ENCODE results near the gene ZBTB39. TPM values are rescaled to one million over a fixed set of nuclear protein-coding genes. Genes with fewer than 3 reads are reported as not detected.

Gene ZBTB39
- polyA plus RNA-seq, 4 donors, result 0.81 to 6.5 (median 1.8) TPM

DNA sequence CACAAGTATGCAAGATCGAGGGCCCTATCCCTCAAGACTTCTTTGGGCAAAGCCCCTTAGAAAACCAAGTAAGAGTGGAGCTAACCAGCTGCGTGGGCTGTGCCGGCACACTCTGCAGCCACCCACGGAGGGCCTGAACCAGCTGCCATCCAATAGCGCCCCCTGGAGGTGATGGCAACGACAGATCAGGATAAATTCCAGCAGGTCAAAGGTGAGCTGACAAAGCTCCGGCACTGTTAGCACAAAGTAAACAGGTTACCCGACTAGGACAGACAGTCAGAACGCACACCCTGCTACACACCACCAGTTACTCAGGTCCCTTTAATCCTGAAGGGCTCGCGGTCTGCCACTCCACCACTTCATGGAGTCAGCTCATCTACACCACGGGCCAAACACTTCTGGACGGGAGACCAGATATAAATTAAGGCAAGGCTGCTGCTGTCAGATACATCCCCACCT lies 4.9 kb downstream of the ZBTB39 start:
- no peaks in the 10 kb centered on the region for H3K27me3 ChIP-seq (ENCODE audit: control insufficient read depth in 3 of 3, insufficient read depth in 3 of 3, low read length in 3 of 3)
- H3K27ac ChIP-seq (ENCODE audit: low read depth in 1 of 3, low read length in 2 of 3), result no peak overlapping the region
- peaks cover 0 to 15% (median 2%) of the 10 kb centered on the region in 3 donors for H3K4me1 ChIP-seq (ENCODE audit: control insufficient read depth in 3 of 3, insufficient read depth in 2 of 3, low read depth in 1 of 3, low read length in 2 of 3)
- 14 to 32% (median 29%) methylated on average over 13 of the region's 13 CpGs for WGBS, 3 donors
- no peaks in the 10 kb centered on the region for H3K9me3 ChIP-seq (ENCODE audit: control insufficient read depth in 2 of 2, insufficient read depth in 1 of 2, low read depth in 1 of 2, low read length in 1 of 2)
- peaks cover 2 to 59% (median 3%) of the 10 kb centered on the region in 3 donors for H3K36me3 ChIP-seq (ENCODE audit: control insufficient read depth in 3 of 3, insufficient read depth in 2 of 3, low read depth in 1 of 3, low read length in 3 of 3)
- FAIRE-seq, result no peak
- H3K4me3 ChIP-seq (ENCODE audit: low read depth in 1 of 3, low read length in 3 of 3), result no peak overlapping the region
- DNase-seq, result peak; percentile 82

DNA sequence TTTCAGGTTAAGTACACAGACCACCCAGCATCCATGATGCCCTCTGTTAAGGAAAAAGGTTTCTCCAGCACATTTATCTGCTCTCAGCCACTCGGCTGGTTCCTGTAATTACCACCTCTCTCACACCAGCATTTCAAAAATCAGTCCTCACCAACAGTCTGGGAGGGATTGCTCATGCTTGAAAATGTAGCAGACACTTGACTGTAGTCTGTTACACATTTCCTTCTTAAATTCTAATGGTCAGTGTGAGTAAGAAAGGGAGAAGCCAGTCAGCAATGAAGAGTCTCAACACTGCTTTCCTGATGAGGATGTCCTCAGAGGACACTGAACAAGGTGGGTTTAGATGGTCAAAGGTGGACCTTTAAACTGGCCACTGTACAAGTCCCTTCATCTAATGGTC lies 6.0 kb downstream of the ZBTB39 start:
- H3K4me1 ChIP-seq (ENCODE audit: control insufficient read depth in 3 of 3, insufficient read depth in 2 of 3, low read depth in 1 of 3, low read length in 2 of 3), result peaks cover 0 to 15% (median 0%) of the 10 kb centered on the region in 3 donors
- H3K36me3 ChIP-seq (ENCODE audit: control insufficient read depth in 3 of 3, insufficient read depth in 2 of 3, low read depth in 1 of 3, low read length in 3 of 3), result peaks cover 2 to 64% (median 3%) of the 10 kb centered on the region in 3 donors
- WGBS, 3 donors, result 62 to 89% (median 73%) methylated on average over 1 of the region's 1 CpG
- no peak overlapping the region for H3K4me3 ChIP-seq (ENCODE audit: low read depth in 1 of 3, low read length in 3 of 3)
- H3K27me3 ChIP-seq (ENCODE audit: control insufficient read depth in 3 of 3, insufficient read depth in 3 of 3, low read length in 3 of 3), result no peaks in the 10 kb centered on the region
- FAIRE-seq (no peak), DNase-seq (no peak)
- H3K9me3 ChIP-seq (ENCODE audit: control insufficient read depth in 2 of 2, insufficient read depth in 1 of 2, low read depth in 1 of 2, low read length in 1 of 2), result no peaks in the 10 kb centered on the region
- no peak overlapping the region for H3K27ac ChIP-seq (ENCODE audit: low read depth in 1 of 3, low read length in 2 of 3)

DNA sequence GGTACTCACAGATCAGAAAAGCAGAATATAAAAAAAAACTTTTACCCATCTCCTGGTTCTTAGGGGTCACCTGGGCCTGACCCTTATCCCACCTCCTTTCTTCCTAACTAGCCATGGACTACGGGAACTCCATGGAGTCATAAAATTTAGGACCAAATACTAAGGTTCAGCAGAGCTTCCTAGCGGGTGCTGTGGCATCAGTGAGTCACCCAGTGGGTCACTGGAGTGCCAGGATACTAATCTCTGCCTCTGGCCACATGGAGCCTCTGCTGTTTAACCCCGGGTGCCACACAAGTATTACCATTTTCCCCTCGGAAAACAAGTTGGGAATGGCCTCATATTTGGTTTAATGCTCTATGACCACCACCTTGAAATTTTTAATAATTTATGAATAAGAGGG lies 6.9 kb downstream of the ZBTB39 start:
- peaks cover 2 to 65% (median 3%) of the 10 kb centered on the region in 3 donors for H3K36me3 ChIP-seq (ENCODE audit: control insufficient read depth in 3 of 3, insufficient read depth in 2 of 3, low read depth in 1 of 3, low read length in 3 of 3)
- no peaks in the 10 kb centered on the region for H3K27me3 ChIP-seq (ENCODE audit: control insufficient read depth in 3 of 3, insufficient read depth in 3 of 3, low read length in 3 of 3)
- FAIRE-seq, result no peak
- no peak for DNase-seq
- peak overlapping the region in 1 of 3 donors; percentile 48 for H3K27ac ChIP-seq (ENCODE audit: low read depth in 1 of 3, low read length in 2 of 3)
- WGBS, 3 donors, result 76 to 85% (median 82%) methylated on average over 4 of the region's 4 CpGs
- no peak overlapping the region for H3K4me3 ChIP-seq (ENCODE audit: low read depth in 1 of 3, low read length in 3 of 3)
- H3K9me3 ChIP-seq (ENCODE audit: control insufficient read depth in 2 of 2, insufficient read depth in 1 of 2, low read depth in 1 of 2, low read length in 1 of 2), result no peaks in the 10 kb centered on the region
- H3K4me1 ChIP-seq (ENCODE audit: control insufficient read depth in 3 of 3, insufficient read depth in 2 of 3, low read depth in 1 of 3, low read length in 2 of 3), result peaks cover 0 to 10% (median 0%) of the 10 kb centered on the region in 3 donors

DNA sequence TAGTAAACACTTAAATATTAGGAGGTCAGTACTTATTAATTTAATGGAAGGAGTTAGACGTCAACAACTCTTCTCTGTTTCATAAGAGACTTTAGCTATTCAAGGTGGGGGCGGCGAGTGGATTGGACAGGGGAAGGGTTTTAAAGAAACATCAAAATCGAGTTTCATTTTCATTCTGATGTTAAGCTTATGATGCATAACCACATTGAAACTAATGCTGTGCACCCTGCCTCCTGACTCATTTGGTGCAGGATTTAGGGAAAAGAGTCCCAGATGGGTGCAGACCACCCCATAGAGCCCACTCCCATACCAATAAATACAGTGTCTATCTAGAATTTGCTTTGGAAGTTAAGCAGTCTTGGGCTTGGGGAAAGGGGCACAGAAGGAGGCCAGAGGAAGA lies 7.4 kb downstream of the ZBTB39 start:
- Histone ChIP-seq H3K36me3 (ENCODE audit: control insufficient read depth in 3 of 3, insufficient read depth in 2 of 3, low read depth in 1 of 3, low read length in 3 of 3) (peaks cover 2 to 60% (median 3%) of the 10 kb centered on the region in 3 donors), H3K27me3 (ENCODE audit: control insufficient read depth in 3 of 3, insufficient read depth in 3 of 3, low read length in 3 of 3) (no peaks in the 10 kb centered on the region), H3K4me3 (ENCODE audit: low read depth in 1 of 3, low read length in 3 of 3) (no peak overlapping the region), H3K27ac (ENCODE audit: low read depth in 1 of 3, low read length in 2 of 3) (peak overlapping the region in 1 of 3 donors; percentile 71), H3K4me1 (ENCODE audit: control insufficient read depth in 3 of 3, insufficient read depth in 2 of 3, low read depth in 1 of 3, low read length in 2 of 3) (peaks cover 0 to 10% (median 0%) of the 10 kb centered on the region in 3 donors), H3K9me3 (ENCODE audit: control insufficient read depth in 2 of 2, insufficient read depth in 1 of 2, low read depth in 1 of 2, low read length in 1 of 2) (no peaks in the 10 kb centered on the region)
- FAIRE-seq, result no peak
- DNase-seq, result no peak
- WGBS, 3 donors, result 53 to 73% (median 55%) methylated on average over 4 of the region's 4 CpGs

DNA sequence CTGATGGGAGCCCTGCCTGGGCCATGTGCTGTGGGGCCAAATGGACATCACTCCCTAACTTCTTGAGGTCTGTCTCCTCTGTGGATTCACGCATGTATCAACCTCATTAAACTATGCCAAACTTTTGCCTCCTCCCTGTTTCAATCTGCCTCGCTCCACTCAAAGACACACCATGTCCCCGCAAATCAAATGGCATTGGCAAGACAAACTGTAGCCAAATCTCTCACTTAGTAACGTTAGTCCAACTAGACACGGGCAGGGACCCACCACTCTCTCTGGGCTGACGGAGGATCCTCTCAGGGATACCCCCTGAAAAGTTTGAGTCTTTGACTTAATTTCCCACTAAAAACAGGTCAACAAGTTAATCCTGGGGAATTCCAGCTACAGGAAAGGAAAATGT lies 8.0 kb downstream of the ZBTB39 start:
- WGBS, 3 donors, result 92 to 95% (median 93%) methylated on average over 6 of the region's 6 CpGs
- no peak for FAIRE-seq
- DNase-seq, result no peak
- H3K4me3 ChIP-seq (ENCODE audit: low read depth in 1 of 3, low read length in 3 of 3), result no peak overlapping the region
- no peak overlapping the region for H3K27ac ChIP-seq (ENCODE audit: low read depth in 1 of 3, low read length in 2 of 3)
- H3K9me3 ChIP-seq (ENCODE audit: control insufficient read depth in 2 of 2, insufficient read depth in 1 of 2, low read depth in 1 of 2, low read length in 1 of 2), result no peaks in the 10 kb centered on the region
- peaks cover 0 to 10% (median 0%) of the 10 kb centered on the region in 3 donors for H3K4me1 ChIP-seq (ENCODE audit: control insufficient read depth in 3 of 3, insufficient read depth in 2 of 3, low read depth in 1 of 3, low read length in 2 of 3)
- no peaks in the 10 kb centered on the region for H3K27me3 ChIP-seq (ENCODE audit: control insufficient read depth in 3 of 3, insufficient read depth in 3 of 3, low read length in 3 of 3)
- H3K36me3 ChIP-seq (ENCODE audit: control insufficient read depth in 3 of 3, insufficient read depth in 2 of 3, low read depth in 1 of 3, low read length in 3 of 3), result peaks cover 0 to 54% (median 3%) of the 10 kb centered on the region in 3 donors

DNA sequence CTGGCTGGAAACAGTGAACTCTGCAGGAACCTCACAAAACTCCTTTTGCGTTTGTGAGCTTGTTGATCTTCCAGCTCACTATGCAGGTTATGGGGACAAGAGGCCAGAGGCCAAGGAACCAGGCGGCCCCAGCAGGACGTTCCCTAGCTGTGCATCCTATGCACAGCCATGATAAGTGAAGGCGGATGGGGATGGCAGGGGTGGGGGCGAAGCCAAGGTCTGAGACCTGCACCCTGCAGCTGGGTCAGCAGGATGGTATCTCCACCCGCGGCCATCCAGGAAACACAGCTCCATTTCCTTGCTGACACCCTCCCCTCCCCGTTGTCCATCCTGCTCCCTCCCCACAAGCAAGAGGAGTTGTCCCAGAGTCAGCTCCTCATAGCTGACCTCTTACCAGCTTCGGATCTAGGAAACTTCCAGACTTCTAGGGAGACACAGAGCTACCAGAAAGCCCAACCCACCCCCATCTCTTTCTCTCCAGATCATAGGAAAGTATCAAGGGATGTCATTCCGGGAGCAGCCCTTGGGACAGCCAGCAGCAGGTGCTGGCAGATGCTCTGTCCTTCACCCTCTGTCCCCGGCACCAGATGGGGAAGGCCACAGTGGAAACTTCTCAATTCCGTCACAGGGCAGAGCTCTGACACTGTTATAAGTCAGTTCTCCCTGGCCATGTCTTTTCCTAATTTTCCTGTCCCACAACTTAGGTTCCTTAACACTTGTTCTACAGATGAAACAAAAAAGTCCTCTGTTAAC lies 9.4 kb downstream of the ZBTB39 start:
- WGBS, 3 donors, result 81 to 84% (median 84%) methylated on average over 12 of the region's 12 CpGs
- FAIRE-seq, result no peak
- no peaks in the 10 kb centered on the region for H3K27me3 ChIP-seq (ENCODE audit: control insufficient read depth in 3 of 3, insufficient read depth in 3 of 3, low read length in 3 of 3)
- H3K4me1 ChIP-seq (ENCODE audit: control insufficient read depth in 3 of 3, insufficient read depth in 2 of 3, low read depth in 1 of 3, low read length in 2 of 3), result peaks cover 0 to 8% (median 0%) of the 10 kb centered on the region in 3 donors
- no peak overlapping the region for H3K4me3 ChIP-seq (ENCODE audit: low read depth in 1 of 3, low read length in 3 of 3)
- no peaks in the 10 kb centered on the region for H3K9me3 ChIP-seq (ENCODE audit: control insufficient read depth in 2 of 2, insufficient read depth in 1 of 2, low read depth in 1 of 2, low read length in 1 of 2)
- peaks cover 0 to 40% (median 0%) of the 10 kb centered on the region in 3 donors for H3K36me3 ChIP-seq (ENCODE audit: control insufficient read depth in 3 of 3, insufficient read depth in 2 of 3, low read depth in 1 of 3, low read length in 3 of 3)
- DNase-seq, result no peak
- H3K27ac ChIP-seq (ENCODE audit: low read depth in 1 of 3, low read length in 2 of 3), result no peak overlapping the region

DNA sequence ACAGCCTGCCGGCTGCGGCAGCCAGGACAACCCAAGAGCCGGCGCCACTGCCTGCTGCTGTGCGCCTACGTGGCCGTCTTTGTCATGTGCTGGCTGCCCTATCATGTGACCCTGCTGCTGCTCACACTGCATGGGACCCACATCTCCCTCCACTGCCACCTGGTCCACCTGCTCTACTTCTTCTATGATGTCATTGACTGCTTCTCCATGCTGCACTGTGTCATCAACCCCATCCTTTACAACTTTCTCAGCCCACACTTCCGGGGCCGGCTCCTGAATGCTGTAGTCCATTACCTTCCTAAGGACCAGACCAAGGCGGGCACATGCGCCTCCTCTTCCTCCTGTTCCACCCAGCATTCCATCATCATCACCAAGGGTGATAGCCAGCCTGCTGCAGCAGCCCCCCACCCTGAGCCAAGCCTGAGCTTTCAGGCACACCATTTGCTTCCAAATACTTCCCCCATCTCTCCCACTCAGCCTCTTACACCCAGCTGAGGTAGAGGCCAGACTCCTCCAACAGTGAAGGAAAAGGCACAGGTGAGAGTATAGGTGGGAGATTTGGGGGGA lies 10.3 kb downstream of the ZBTB39 start:
- Histone ChIP-seq H3K4me3 (ENCODE audit: low read depth in 1 of 3, low read length in 3 of 3) (no peak overlapping the region), H3K4me1 (ENCODE audit: control insufficient read depth in 3 of 3, insufficient read depth in 2 of 3, low read depth in 1 of 3, low read length in 2 of 3) (no peaks in the 10 kb centered on the region), H3K27ac (ENCODE audit: low read depth in 1 of 3, low read length in 2 of 3) (no peak overlapping the region), H3K9me3 (ENCODE audit: control insufficient read depth in 2 of 2, insufficient read depth in 1 of 2, low read depth in 1 of 2, low read length in 1 of 2) (no peaks in the 10 kb centered on the region), H3K27me3 (ENCODE audit: control insufficient read depth in 3 of 3, insufficient read depth in 3 of 3, low read length in 3 of 3) (no peaks in the 10 kb centered on the region), H3K36me3 (ENCODE audit: control insufficient read depth in 3 of 3, insufficient read depth in 2 of 3, low read depth in 1 of 3, low read length in 3 of 3) (peaks cover 0 to 31% (median 0%) of the 10 kb centered on the region in 3 donors)
- WGBS, 3 donors, result 94 to 95% (median 94%) methylated on average over 11 of the region's 11 CpGs
- DNase-seq, result no peak
- FAIRE-seq, result no peak

DNA sequence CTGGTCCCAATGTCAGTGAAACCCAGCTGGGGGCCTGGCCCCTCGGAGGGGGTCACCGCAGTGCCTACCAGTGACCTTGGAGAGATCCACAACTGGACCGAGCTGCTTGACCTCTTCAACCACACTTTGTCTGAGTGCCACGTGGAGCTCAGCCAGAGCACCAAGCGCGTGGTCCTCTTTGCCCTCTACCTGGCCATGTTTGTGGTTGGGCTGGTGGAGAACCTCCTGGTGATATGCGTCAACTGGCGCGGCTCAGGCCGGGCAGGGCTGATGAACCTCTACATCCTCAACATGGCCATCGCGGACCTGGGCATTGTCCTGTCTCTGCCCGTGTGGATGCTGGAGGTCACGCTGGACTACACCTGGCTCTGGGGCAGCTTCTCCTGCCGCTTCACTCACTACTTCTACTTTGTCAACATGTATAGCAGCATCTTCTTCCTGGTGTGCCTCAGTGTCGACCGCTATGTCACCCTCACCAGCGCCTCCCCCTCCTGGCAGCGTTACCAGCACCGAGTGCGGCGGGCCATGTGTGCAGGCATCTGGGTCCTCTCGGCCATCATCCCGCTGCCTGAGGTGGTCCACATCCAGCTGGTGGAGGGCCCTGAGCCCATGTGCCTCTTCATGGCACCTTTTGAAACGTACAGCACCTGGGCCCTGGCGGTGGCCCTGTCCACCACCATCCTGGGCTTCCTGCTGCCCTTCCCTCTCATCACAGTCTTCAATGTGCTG lies 11.0 kb downstream of the ZBTB39 start:
- 92 to 96% (median 94%) methylated on average over 19 to 26 of the region's 26 CpGs for WGBS, 3 donors
- no peak for FAIRE-seq
- no peaks in the 10 kb centered on the region for H3K4me1 ChIP-seq (ENCODE audit: control insufficient read depth in 3 of 3, insufficient read depth in 2 of 3, low read depth in 1 of 3, low read length in 2 of 3)
- no peak overlapping the region for H3K27ac ChIP-seq (ENCODE audit: low read depth in 1 of 3, low read length in 2 of 3)
- no peaks in the 10 kb centered on the region for H3K27me3 ChIP-seq (ENCODE audit: control insufficient read depth in 3 of 3, insufficient read depth in 3 of 3, low read length in 3 of 3)
- peaks cover 0 to 29% (median 0%) of the 10 kb centered on the region in 3 donors for H3K36me3 ChIP-seq (ENCODE audit: control insufficient read depth in 3 of 3, insufficient read depth in 2 of 3, low read depth in 1 of 3, low read length in 3 of 3)
- H3K4me3 ChIP-seq (ENCODE audit: low read depth in 1 of 3, low read length in 3 of 3), result no peak overlapping the region
- no peak for DNase-seq
- no peaks in the 10 kb centered on the region for H3K9me3 ChIP-seq (ENCODE audit: control insufficient read depth in 2 of 2, insufficient read depth in 1 of 2, low read depth in 1 of 2, low read length in 1 of 2)

Data from small intestine (tissue), 7 donors.